GM10248 (cell line): ENCODE data around the gene SIGLEC10.
A peak's percentile ranks its signal among the peaks of the same experiment; 100 is the strongest.

Experiments
- CTCF ChIA-PET: fragments of 300-600 bp; sonication (Branson Sonifier 250); formaldehyde crosslinking; extraction: SDS; loops from one replicate; lab custom pipeline; 2021; ENCODE audit warnings: antibody characterized with exemption; lab: Yijun Ruan, JAX
- POLR2A ChIA-PET: fragments of 350-650 bp; sonication (Branson Sonifier 250); formaldehyde crosslinking; extraction: SDS; loops from one replicate; lab custom pipeline; 2020; ENCODE audit warnings: antibody characterized with exemption; lab: Yijun Ruan, JAX
- DNase-seq: peaks from one replicate; pipeline ENCODE4 v3.0.0; 2012; ENCODE audit errors: extremely low spot score
- TF ChIP-seq, protein P1 (sequence below): IDR thresholded peaks from 2 replicates; pipeline ENCODE4 v1.5.1; 2012; ENCODE audit warnings: mild to moderate bottlenecking, low read depth; ENCODE audit errors: extremely low read depth, missing control alignments, control extremely low read depth

Gene SIGLEC10

DNA sequence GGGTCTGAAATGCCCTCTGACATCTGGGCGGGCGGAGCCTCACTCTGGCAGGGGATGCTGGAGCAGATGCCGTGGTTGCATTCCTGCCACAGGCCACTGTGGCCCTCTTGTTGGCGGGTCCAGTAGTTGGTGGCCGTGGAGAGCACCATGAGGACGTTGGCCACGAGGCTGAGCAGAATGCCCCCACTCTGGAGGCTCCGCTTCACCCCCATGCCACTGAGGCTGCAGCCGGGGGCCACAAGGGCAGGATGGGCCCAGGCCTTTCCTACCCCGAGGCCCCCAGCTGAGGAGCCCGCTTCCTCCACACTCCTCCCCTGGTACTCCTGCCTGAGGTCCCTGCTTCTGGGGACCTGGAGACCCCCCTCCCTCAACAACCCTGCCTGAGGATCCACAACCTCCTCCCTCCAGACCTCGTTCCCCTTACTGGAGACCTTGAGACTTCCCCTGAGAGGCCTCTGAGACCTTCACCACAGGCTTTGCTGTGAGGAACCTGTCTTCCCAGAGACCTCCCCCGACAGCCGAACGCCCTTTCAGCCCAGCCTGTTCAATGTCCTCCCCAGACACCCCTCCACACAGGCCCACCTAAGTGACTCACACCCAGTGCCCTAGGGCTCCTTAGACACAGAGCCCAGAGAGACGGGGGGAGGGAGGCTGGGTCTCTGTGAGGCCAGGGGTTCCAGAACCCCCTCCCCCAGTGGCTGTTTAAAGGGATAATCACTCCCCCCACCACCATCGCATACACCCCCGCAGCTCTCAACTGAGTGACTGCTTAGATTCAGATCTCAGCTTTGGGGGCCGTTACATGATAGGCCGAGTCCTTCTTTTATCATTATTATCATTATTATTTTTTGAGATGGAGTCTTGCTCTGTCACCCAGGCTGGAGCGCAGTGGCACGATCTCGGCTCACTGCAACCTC, 48.8 kb downstream of the SIGLEC10 start, which contains the start of gene CLDND2:
CLDND2 (minus strand) TSS at position 638 of the 917 bp plus-strand sequence; CDS start at position 212, 426 bp downstream.
- CTCF ChIA-PET: interaction anchor here (1.0 to 1.9 kb wide), 9 partner anchors 9 to 68 kb away, joined by 3 to 8 read pairs (median 6); partner anchors contain the start of gene SIGLEC10
- POLR2A ChIA-PET: interaction anchor here (1.1 to 1.9 kb wide), 3 partner anchors 27 to 49 kb away, joined by 7 to 11 read pairs (median 10); partner anchors contain the start of gene SIGLEC10
- DNase-seq: no peak
- TF ChIP-seq, protein P1, sequence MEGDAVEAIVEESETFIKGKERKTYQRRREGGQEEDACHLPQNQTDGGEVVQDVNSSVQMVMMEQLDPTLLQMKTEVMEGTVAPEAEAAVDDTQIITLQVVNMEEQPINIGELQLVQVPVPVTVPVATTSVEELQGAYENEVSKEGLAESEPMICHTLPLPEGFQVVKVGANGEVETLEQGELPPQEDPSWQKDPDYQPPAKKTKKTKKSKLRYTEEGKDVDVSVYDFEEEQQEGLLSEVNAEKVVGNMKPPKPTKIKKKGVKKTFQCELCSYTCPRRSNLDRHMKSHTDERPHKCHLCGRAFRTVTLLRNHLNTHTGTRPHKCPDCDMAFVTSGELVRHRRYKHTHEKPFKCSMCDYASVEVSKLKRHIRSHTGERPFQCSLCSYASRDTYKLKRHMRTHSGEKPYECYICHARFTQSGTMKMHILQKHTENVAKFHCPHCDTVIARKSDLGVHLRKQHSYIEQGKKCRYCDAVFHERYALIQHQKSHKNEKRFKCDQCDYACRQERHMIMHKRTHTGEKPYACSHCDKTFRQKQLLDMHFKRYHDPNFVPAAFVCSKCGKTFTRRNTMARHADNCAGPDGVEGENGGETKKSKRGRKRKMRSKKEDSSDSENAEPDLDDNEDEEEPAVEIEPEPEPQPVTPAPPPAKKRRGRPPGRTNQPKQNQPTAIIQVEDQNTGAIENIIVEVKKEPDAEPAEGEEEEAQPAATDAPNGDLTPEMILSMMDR: no peak

- TF ChIP-seq, protein P1: no peak
- CTCF ChIA-PET: interaction anchor here (1.0 to 1.7 kb wide), 9 partner anchors 8 to 69 kb away, joined by 3 to 8 read pairs (median 6); partner anchors contain the start of gene SIGLEC10
- POLR2A ChIA-PET: interaction anchor here (0.6 to 1.9 kb wide), 6 partner anchors 22 to 346 kb away, joined by 3 to 11 read pairs (median 8); partner anchors contain the start of gene SIGLEC10
- DNase-seq: peak; percentile 99
These were observed 49.7 kb downstream of the SIGLEC10 start for GRCh38 chr19:51367565-51368365.

GRCh38 chr19:51367255-51367564, 50.2 kb downstream of the SIGLEC10 start:
- DNase-seq: no peak
- CTCF ChIA-PET: interaction anchor here (1.0 to 1.7 kb wide), 7 partner anchors 24 to 70 kb away, joined by 4 to 8 read pairs (median 6); no protein-coding TSS in a partner anchor
- TF ChIP-seq, protein P1: no peak
- POLR2A ChIA-PET: interaction anchor here (0.6 to 1.9 kb wide), 4 partner anchors 22 to 50 kb away, joined by 3 to 11 read pairs (median 8); partner anchors contain the start of gene SIGLEC10

- TF ChIP-seq, protein P1: no peak
- POLR2A ChIA-PET: interaction anchor here (1.9 kb wide), 1 partner anchor 51 kb away, joined by 11 read pairs; the partner anchor contains the start of gene SIGLEC10
- CTCF ChIA-PET: interaction anchor here (1.0 to 2.1 kb wide), 5 partner anchors 10 to 294 kb away, joined by 3 to 8 read pairs (median 4); no protein-coding TSS in a partner anchor
- peak; percentile 97 for DNase-seq
These were observed 50.8 kb downstream of the SIGLEC10 start for GRCh38 chr19:51366389-51367254.

DNA sequence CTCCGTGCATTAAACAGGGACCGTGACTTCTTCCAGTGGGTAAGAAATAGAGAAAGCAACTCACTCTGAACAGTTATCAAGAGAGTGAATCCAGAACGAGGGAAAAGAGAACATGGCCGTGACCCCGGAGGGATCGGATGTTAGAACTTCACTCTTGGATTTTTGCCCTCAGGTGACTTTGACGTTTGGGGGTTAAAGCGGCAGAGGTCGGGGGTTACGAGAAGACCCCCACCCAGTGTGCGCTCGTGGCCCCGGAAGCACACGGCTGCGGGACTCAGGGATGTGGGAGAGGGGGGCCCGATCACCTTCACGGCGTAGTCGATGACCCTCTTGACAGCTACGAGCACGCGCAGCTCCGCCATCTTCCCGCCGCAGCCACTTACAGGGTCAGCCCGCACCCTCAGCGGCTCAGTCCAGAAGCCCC, 51.5 kb downstream of the SIGLEC10 start, which contains the start of gene ETFB:
ETFB (minus strand) TSS at position 424 of the 424 bp plus-strand sequence; CDS start at position 362, 62 bp downstream.
- no peak for DNase-seq
- POLR2A ChIA-PET: interaction anchor here (0.8 to 0.9 kb wide), 2 partner anchors 28 to 564 kb away, joined by 3 to 4 read pairs; no protein-coding TSS in a partner anchor
- CTCF ChIA-PET: interaction anchor here (0.9 to 2.1 kb wide), 5 partner anchors 11 to 295 kb away, joined by 3 to 8 read pairs (median 4); partner anchors contain the start of gene SIGLEC10
- TF ChIP-seq, protein P1: no peak
